Measurements from ENCODE around the gene ZNF764. TPM values are rescaled to one million over a fixed set of nuclear protein-coding genes. Genes with fewer than 3 reads are reported as not detected.

ZNF764 gene
- total RNA-seq, 1 donor from 2014 or later, result 20.2 TPM

DNA sequence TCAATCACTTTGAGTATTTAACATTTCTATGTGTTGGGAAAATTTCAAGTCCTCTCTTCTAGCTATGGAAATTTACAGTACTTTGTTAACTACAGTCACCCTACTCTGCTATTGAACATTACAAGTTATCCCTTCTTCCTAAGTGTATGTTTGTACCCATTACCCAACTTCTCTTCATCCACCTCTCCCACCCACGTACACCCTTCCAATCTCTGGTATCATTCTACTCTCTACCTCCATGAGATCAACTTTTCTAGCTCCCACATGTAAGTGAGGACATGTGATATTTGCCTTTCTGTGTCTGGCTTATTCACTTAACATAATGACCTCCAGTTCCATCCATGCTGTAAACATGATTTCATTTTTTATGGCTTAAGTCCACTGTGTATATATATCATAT is 16.5 kb upstream of the ZNF764 start:
- no peaks in the 10 kb centered on the region for H3K9me3 Mint-ChIP-seq
- TF ChIP-seq, protein P1, sequence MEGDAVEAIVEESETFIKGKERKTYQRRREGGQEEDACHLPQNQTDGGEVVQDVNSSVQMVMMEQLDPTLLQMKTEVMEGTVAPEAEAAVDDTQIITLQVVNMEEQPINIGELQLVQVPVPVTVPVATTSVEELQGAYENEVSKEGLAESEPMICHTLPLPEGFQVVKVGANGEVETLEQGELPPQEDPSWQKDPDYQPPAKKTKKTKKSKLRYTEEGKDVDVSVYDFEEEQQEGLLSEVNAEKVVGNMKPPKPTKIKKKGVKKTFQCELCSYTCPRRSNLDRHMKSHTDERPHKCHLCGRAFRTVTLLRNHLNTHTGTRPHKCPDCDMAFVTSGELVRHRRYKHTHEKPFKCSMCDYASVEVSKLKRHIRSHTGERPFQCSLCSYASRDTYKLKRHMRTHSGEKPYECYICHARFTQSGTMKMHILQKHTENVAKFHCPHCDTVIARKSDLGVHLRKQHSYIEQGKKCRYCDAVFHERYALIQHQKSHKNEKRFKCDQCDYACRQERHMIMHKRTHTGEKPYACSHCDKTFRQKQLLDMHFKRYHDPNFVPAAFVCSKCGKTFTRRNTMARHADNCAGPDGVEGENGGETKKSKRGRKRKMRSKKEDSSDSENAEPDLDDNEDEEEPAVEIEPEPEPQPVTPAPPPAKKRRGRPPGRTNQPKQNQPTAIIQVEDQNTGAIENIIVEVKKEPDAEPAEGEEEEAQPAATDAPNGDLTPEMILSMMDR (conservative IDR thresholded peaks at IDR 0.05), result no peak
- H3K4me1 Mint-ChIP-seq (ENCODE audit: unreplicated experiment), result peaks cover 18% of the 10 kb centered on the region
- no peaks in the 10 kb centered on the region for H3K27me3 Mint-ChIP-seq
- peak overlapping the region; percentile 42 for H3K4me3 Mint-ChIP-seq
- H3K27ac Mint-ChIP-seq, result peak overlapping the region; percentile 6
- DNase-seq (ENCODE audit: extremely low spot score, unreplicated experiment), result no peak
- H3K36me3 Mint-ChIP-seq, result peaks cover 8% of the 10 kb centered on the region

DNA sequence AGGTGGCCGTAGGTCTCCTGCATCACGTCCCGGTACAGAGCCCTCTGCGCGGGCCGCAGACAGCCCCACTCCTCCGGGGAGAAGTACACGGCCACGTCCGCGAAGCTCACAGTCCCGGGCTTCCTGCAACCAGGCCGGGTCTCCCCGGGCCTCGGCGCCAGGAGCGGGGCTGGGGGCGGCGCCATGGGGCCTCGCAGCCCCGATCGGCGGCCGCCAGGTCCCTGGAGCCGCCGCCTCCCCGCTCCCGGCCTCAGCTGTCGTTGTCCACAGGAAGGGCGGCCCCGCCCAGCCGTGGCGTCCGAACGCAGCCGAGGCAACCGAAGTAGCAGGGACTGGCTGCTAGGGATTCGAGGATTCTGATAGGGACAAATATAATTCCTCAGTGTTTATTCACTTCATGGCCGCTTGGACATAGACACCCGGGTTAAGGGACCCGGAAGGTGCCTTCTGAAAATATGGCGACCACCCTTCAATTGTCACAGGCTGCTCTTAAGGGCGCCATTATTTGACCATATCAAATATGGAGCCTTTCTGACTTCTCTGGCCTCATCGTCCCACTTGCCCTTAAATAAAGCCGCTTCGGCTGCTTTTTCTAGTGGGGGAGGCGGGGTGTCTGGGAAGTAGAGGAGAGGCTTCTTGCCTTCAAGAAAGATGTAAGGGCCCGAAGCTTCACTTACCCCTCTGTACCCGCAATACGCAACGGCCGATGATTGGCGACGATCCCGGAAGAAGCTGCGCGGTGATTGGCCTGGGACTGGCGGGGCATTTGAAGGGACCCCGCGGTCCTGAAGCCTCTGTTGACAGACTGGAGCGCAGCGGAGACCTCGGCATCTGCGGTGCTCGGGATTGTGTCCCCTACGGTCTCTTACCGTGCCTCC is 13.5 kb upstream of the ZNF764 start, which contains the start of gene ZNF688:
Gene ZNF688 (minus strand): TSS at position 270 of the 878 bp plus-strand sequence. CDS start 85 bp downstream, at position 185.
- peak; percentile 88 for DNase-seq (ENCODE audit: extremely low spot score, unreplicated experiment)
- H3K27ac Mint-ChIP-seq, result peak within 1 kb of the TSS; percentile 93
- H3K9me3 Mint-ChIP-seq, result no peaks in the 10 kb centered on the region
- peak within 1 kb of the TSS; percentile 96 for H3K4me3 Mint-ChIP-seq
- peaks cover 4% of the 10 kb centered on the region for H3K36me3 Mint-ChIP-seq
- TF ChIP-seq, protein P1 (conservative IDR thresholded peaks at IDR 0.05), result peak; percentile 30
- no peaks in the 10 kb centered on the region for H3K27me3 Mint-ChIP-seq
- H3K4me1 Mint-ChIP-seq (ENCODE audit: unreplicated experiment), result peaks cover 24% of the 10 kb centered on the region

DNA sequence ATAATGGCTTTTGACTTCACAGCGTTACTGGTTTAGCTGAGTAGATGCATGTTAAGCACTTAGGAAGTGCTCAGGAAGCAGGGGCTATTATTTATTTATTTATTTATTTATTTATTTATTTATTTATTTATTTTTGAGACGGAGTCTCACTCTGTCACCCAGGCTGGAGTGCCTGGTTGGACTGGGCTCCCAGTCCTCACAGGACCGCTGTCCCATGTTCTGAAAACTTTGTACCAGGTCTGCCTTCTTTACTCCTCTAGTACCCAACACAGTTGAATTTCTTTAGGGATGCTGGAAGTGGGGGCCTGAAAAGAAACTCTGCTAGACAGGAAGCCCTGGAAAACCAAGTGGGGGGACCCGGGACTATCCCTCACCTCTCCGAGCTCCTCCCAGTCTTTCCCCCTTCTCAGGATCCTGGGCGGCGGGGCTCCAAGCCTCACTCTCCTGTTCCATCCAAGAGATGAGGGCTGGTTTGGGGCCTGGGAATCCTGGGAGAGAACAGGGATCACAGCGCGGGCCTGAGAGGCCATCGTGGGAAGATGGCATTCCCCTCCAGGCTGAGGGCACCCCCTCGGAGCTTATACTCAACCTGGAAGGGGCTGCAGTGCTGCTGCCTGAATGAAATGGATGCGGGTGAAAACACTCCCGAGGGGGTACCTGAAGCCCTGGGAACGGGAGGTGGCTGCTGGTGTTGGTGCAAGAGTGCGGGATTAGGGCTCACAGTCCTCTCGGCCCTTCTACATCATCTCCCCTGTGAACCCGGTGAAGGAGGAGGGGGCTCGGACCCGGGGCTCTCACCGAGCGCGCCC is 12.7 kb upstream of the ZNF764 start:
- TF ChIP-seq, protein P1 (conservative IDR thresholded peaks at IDR 0.05), result no peak
- Mint-ChIP-seq H3K36me3 (peaks cover 4% of the 10 kb centered on the region), H3K4me3 (peak overlapping the region; percentile 93), H3K9me3 (no peaks in the 10 kb centered on the region), H3K27ac (peak overlapping the region; percentile 93), H3K4me1 (ENCODE audit: unreplicated experiment) (peaks cover 33% of the 10 kb centered on the region), H3K27me3 (no peaks in the 10 kb centered on the region)
- DNase-seq (ENCODE audit: extremely low spot score, unreplicated experiment), result no peak

DNA sequence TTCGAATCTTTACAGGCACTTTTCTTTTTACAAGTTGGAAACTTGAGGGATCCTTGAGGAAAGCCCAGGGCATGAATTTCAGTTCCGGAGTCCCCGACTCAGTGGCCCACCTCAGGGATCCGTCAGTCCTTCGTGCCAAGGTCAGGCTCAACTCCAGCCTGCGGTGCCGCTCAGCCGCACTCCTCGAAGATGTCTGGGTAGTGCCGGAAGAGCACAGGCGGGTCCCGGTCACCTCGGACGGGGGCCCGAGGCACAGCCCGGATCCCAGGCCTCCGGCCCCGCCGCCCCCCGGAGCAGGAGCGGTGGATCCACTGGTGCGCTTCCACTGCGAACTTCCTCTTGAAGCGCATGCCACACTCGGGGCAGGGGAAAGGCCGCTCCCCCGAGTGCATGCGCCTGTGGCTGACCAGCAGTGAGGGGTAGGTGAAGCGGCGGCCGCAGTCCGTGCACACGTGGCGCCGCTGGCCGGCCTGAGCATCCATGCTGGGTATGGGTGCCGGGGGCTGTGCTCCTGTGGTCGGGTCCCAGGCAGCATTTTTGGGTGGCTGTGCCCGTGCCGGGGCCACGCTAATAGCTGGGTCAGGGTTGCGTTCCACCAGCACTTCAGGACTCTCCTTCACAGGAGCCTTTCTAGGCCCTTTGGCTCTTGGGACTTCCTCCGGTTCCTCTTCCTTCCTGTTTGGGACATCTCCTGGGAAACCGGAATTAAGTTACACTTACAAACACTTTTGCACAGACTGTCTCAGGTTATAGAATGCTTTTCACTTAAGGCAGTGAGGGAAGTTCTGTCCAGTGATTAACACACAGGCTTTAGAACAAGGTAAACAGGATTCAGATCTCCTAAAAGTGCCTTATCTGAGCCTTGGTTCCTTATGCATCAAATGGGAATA is 11.8 kb upstream of the ZNF764 start:
- DNase-seq (ENCODE audit: extremely low spot score, unreplicated experiment), result no peak
- H3K36me3 Mint-ChIP-seq, result peaks cover 4% of the 10 kb centered on the region
- H3K4me3 Mint-ChIP-seq, result peak overlapping the region; percentile 93
- no peaks in the 10 kb centered on the region for H3K27me3 Mint-ChIP-seq
- H3K9me3 Mint-ChIP-seq, result no peaks in the 10 kb centered on the region
- TF ChIP-seq, protein P1 (conservative IDR thresholded peaks at IDR 0.05), result no peak
- H3K4me1 Mint-ChIP-seq (ENCODE audit: unreplicated experiment), result peaks cover 36% of the 10 kb centered on the region
- H3K27ac Mint-ChIP-seq, result peak overlapping the region; percentile 83

DNA sequence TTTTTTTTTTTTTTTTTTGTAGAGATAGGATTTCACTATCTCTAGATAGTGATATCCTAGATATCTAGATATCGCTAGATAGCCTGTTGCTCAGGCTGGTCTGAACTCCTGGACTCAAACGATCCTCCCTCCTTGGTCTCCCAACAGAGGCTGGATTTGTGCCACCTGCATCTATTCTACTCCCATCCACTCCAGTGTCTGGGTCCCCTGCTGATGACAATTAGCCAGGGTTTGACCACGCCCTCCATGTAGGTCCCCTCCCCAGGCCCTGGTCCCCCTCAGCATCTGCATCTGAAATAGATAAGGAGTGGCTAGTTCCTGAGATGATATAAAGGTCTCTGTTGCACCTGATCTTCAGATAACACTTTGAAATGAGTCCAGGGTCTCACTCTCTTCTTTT is 11.1 kb upstream of the ZNF764 start:
- H3K9me3 Mint-ChIP-seq, result no peaks in the 10 kb centered on the region
- H3K27ac Mint-ChIP-seq, result no peak overlapping the region
- H3K4me1 Mint-ChIP-seq (ENCODE audit: unreplicated experiment), result peaks cover 30% of the 10 kb centered on the region
- TF ChIP-seq, protein P1 (conservative IDR thresholded peaks at IDR 0.05), result no peak
- no peak overlapping the region for H3K4me3 Mint-ChIP-seq
- no peak for DNase-seq (ENCODE audit: extremely low spot score, unreplicated experiment)
- no peaks in the 10 kb centered on the region for H3K27me3 Mint-ChIP-seq
- no peaks in the 10 kb centered on the region for H3K36me3 Mint-ChIP-seq

All from type B pancreatic cell (in vitro differentiated cells).